GM23248 (cell line): Measurements from ENCODE around the gene APOBEC3G. TPM values are rescaled to one million over a fixed set of nuclear protein-coding genes. Genes with fewer than 3 reads are reported as not detected.

ENCODE experiments used
- DNase-seq: peaks from one replicate; pipeline ENCODE4 v3.0.0-alpha.2; 2015
- H2AFZ ChIP-seq: fragments of 200-600 bp; sonication (generic); 2 replicates; pipeline ENCODE4 v1.6.1; 2016; ENCODE audit warnings: antibody characterized with exemption
- H3F3A ChIP-seq: fragments of 200-600 bp; sonication (generic); 2 replicates; pipeline ENCODE4 v1.6.1; 2016; ENCODE audit warnings: mild to moderate bottlenecking, antibody characterized with exemption, mixed run types; ENCODE audit not compliant: insufficient read depth
- H3K27ac ChIP-seq: fragments of 200-600 bp; sonication (generic); 2 replicates; pipeline ENCODE4 v1.5.1; 2016; ENCODE audit warnings: mild to moderate bottlenecking
- H3K27me3 ChIP-seq: fragments of 200-600 bp; sonication (generic); replicated peaks from 2 replicates; pipeline ENCODE4 v1.6.1; 2016; ENCODE audit warnings: mild to moderate bottlenecking; ENCODE audit not compliant: insufficient read depth
- H3K36me3 ChIP-seq: fragments of 200-600 bp; sonication (generic); 2 replicates; pipeline ENCODE4 v1.6.1; 2016; ENCODE audit warnings: low read depth, mild to moderate bottlenecking
- H3K4me1 ChIP-seq: fragments of 200-600 bp; sonication (generic); 2 replicates; pipeline ENCODE4 v1.6.1; 2016; ENCODE audit warnings: mild to moderate bottlenecking; ENCODE audit not compliant: insufficient read depth
- H3K4me2 ChIP-seq: fragments of 200-600 bp; sonication (generic); one replicate; pipeline ENCODE4 v1.6.1; 2016; ENCODE audit warnings: mild to moderate bottlenecking; ENCODE audit not compliant: unreplicated experiment
- H3K4me3 ChIP-seq: fragments of 200-600 bp; sonication (generic); 2 replicates; pipeline ENCODE4 v1.5.1; 2016; ENCODE audit warnings: mild to moderate bottlenecking
- H3K79me2 ChIP-seq: fragments of 200-600 bp; sonication (generic); 2 replicates; pipeline ENCODE4 v1.6.1; 2016; ENCODE audit warnings: mild to moderate bottlenecking; ENCODE audit not compliant: insufficient read depth
- H3K9ac ChIP-seq: fragments of 200-600 bp; sonication (generic); 2 replicates; pipeline ENCODE4 v1.6.1; 2016; ENCODE audit warnings: mild to moderate bottlenecking
- H3K9me2 ChIP-seq: fragments of 200-600 bp; sonication (generic); 2 replicates; pipeline ENCODE4 v1.6.1; 2016; ENCODE audit warnings: mixed run types, mild to moderate bottlenecking, moderate library complexity; ENCODE audit not compliant: insufficient read depth
- H3K9me3 ChIP-seq: fragments of 200-600 bp; sonication (generic); one replicate; pipeline ENCODE4 v1.6.1; 2017; ENCODE audit warnings: low read depth
- H4K20me1 ChIP-seq: fragments of 200-600 bp; sonication (generic); 2 replicates; pipeline ENCODE4 v1.6.0; 2016; ENCODE audit not compliant: insufficient read depth
- EZH2 ChIP-seq: fragments of 200-600 bp; sonication (generic); IDR thresholded peaks from 2 replicates; pipeline ENCODE4 v1.6.1; 2018; ENCODE audit warnings: antibody characterized with exemption, mild to moderate bottlenecking; ENCODE audit not compliant: insufficient read depth, poor library complexity, severe bottlenecking
- EZH2phosphoT487 ChIP-seq: fragments of 200-600 bp; sonication (generic); IDR thresholded peaks from 2 replicates; pipeline ENCODE4 v1.6.1; 2018; ENCODE audit warnings: antibody characterized with exemption, moderate library complexity, mild to moderate bottlenecking, low read depth; ENCODE audit not compliant: insufficient read depth
- WGBS, 2 experiments: methylation state at CpG; one replicate each; pipeline ENCODE4 v1.1.6; 2015 to 2017; ENCODE audit warnings: low lambda C conversion rate in 2 of 2, low coverage in 1 of 2; ENCODE audit errors: missing lambda C conversion rate in 2 of 2; 5-methylcytosine and 5-hydroxymethylcytosine counted together
- in situ Hi-C: fragments of 300-500 bp; cut with MboI; formaldehyde crosslinking; loops from 2 replicates; pipeline ENCODE4 v1.15.0; 2020
- polyA plus RNA-seq: library from polyadenylated mRNA; unstranded; fragments of >200 nt; fragmentation: Nextera tagmentation; extraction: Ambion mirVana; gene quantifications from 2 replicates; pipeline ENCODE4 v1.2.1, GENCODE V29; 2016
- total RNA-seq: library from RNA; depleted of rRNA; stranded (reverse); fragments of >200 nt; shearing (Covaris generic); gene quantifications from 2 replicates; pipeline ENCODE4 v1.2.3, GENCODE V29; 2014

APOBEC3G gene
- total and polyA plus RNA-seq, 2 experiments from 2014 or later, result 5.2 to 7.5 TPM

GRCh38 chr22:39103431-39103830 lies 26.4 kb downstream of the APOBEC3G start:
- 60 to 71% methylated on average over 2 of the region's 2 CpGs for WGBS, 2 experiments
- Histone ChIP-seq H3K27ac (no peak overlapping the region), H4K20me1 (no peaks in the 10 kb centered on the region), H2AFZ (no peak overlapping the region), H3F3A (no peaks in the 10 kb centered on the region), H3K9ac (no peak overlapping the region), H3K4me1 (no peaks in the 10 kb centered on the region), H3K9me2 (no peaks in the 10 kb centered on the region), H3K36me3 (no peaks in the 10 kb centered on the region), H3K79me2 (no peaks in the 10 kb centered on the region), H3K27me3 (no peaks in the 10 kb centered on the region; the same call in 1 of the 2 replicates), H3K4me2 (no peak overlapping the region), H3K9me3 (no peaks in the 10 kb centered on the region), H3K4me3 (no peak overlapping the region)
- in situ Hi-C loops, result no loop called here
- TF ChIP-seq EZH2 (no peak), EZH2phosphoT487 (no peak)
- no peak for DNase-seq

GRCh38 chr22:39106326-39106725 lies 29.3 kb downstream of the APOBEC3G start:
- WGBS, 2 experiments, result 46 to 66% methylated on average over 2 of the region's 2 CpGs
- no peaks in the 10 kb centered on the region for H3K4me1 ChIP-seq
- DNase-seq, result no peak
- H3K4me3 ChIP-seq, result no peak overlapping the region
- H3K9ac ChIP-seq, result no peak overlapping the region
- no peaks in the 10 kb centered on the region; the same call in 1 of the 2 replicates for H3K27me3 ChIP-seq
- H3K79me2 ChIP-seq, result no peaks in the 10 kb centered on the region
- TF ChIP-seq EZH2 (no peak), EZH2phosphoT487 (no peak)
- no peaks in the 10 kb centered on the region for H3F3A ChIP-seq
- no peak overlapping the region for H2AFZ ChIP-seq
- no peaks in the 10 kb centered on the region for H3K36me3 ChIP-seq
- no peak overlapping the region for H3K4me2 ChIP-seq
- no peaks in the 10 kb centered on the region for H3K9me3 ChIP-seq
- H3K9me2 ChIP-seq, result no peaks in the 10 kb centered on the region
- H3K27ac ChIP-seq, result no peak overlapping the region
- no peaks in the 10 kb centered on the region for H4K20me1 ChIP-seq
- in situ Hi-C loops, result no loop called here

GRCh38 chr22:39108487-39108886 lies 31.4 kb downstream of the APOBEC3G start:
- WGBS, 2 experiments, result 75 to 85% methylated on average over 4 of the region's 4 CpGs
- Histone ChIP-seq H2AFZ (no peak overlapping the region), H3K4me1 (no peaks in the 10 kb centered on the region), H3K4me2 (no peak overlapping the region), H3K27ac (no peak overlapping the region), H3F3A (no peaks in the 10 kb centered on the region), H3K4me3 (no peak overlapping the region), H3K36me3 (no peaks in the 10 kb centered on the region), H3K9ac (no peak overlapping the region), H3K9me3 (no peaks in the 10 kb centered on the region), H4K20me1 (no peaks in the 10 kb centered on the region), H3K9me2 (no peaks in the 10 kb centered on the region), H3K79me2 (no peaks in the 10 kb centered on the region), H3K27me3 (no peaks in the 10 kb centered on the region; the same call in none of the 2 replicates)
- no peak for DNase-seq
- TF ChIP-seq EZH2phosphoT487, result no peak
- TF ChIP-seq EZH2, result no peak
- in situ Hi-C loops, result no loop called here

GRCh38 chr22:39109361-39109760 lies 32.3 kb downstream of the APOBEC3G start:
- H3K9me3 ChIP-seq, result no peaks in the 10 kb centered on the region
- H3K9me2 ChIP-seq, result no peaks in the 10 kb centered on the region
- H3K79me2 ChIP-seq, result no peaks in the 10 kb centered on the region
- no peak overlapping the region for H3K9ac ChIP-seq
- H3K4me1 ChIP-seq, result no peaks in the 10 kb centered on the region
- no peak for TF ChIP-seq EZH2phosphoT487
- TF ChIP-seq EZH2, result no peak
- in situ Hi-C loops, result no loop called here
- WGBS, 2 experiments, result 72 to 80% methylated on average over 9 of the region's 9 CpGs
- H2AFZ ChIP-seq, result no peak overlapping the region
- no peak for DNase-seq
- H4K20me1 ChIP-seq, result no peaks in the 10 kb centered on the region
- peaks cover 4% of the 10 kb centered on the region for H3K27me3 ChIP-seq
- no peak overlapping the region for H3K4me3 ChIP-seq
- no peaks in the 10 kb centered on the region for H3F3A ChIP-seq
- H3K27ac ChIP-seq, result no peak overlapping the region
- no peaks in the 10 kb centered on the region for H3K36me3 ChIP-seq
- no peak overlapping the region for H3K4me2 ChIP-seq
